Measurements from ENCODE around the gene KLF9.

KLF9 gene

DNA sequence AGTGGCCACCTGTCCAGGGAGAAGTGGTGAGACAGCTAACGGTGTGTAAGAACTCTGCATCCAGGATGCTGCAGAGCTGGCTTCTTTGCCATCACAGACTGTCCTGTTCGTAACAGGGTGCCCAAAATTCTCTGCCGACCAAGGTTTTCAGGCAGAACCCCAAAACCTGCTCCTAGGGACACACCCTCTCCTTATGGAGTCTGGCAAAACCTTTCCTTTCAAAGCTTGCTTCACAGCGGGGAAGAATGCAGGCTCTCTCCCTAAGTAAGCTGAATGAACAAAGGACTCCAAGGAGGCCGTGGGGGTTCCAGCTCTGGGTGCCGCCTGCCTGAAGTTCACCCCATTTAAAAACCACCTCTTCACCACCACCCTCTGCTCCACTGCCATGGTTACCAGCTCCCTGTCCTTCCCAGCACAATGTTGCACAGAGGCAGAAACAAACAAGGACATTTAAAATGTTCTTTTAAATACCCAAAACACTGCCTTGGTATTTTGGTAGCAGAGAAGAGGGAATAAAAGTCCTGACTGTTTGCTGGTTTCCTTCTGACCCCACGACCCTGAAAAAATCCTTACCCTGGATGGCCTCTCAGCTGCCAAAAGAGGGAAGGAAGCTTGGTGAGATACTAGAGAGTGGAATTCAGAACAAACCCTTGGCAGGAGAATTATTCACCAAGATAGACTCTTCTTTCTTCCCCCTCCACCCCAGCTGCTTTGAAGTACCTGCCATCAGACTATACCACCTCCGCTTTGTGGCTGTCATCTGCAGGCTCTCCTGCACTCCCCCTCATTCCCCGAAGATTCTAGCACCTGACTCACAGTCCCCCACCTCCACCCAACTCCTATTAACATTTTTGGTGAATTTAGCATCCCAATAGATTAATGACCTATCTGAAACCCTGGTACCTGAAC, 7.1 kb upstream of the KLF9 start:
- no peak for DNase-seq

GRCh38 chr9:70420441-70421271, 6.2 kb upstream of the KLF9 start:
- peak; percentile 63 to 65 for DNase-seq

DNA sequence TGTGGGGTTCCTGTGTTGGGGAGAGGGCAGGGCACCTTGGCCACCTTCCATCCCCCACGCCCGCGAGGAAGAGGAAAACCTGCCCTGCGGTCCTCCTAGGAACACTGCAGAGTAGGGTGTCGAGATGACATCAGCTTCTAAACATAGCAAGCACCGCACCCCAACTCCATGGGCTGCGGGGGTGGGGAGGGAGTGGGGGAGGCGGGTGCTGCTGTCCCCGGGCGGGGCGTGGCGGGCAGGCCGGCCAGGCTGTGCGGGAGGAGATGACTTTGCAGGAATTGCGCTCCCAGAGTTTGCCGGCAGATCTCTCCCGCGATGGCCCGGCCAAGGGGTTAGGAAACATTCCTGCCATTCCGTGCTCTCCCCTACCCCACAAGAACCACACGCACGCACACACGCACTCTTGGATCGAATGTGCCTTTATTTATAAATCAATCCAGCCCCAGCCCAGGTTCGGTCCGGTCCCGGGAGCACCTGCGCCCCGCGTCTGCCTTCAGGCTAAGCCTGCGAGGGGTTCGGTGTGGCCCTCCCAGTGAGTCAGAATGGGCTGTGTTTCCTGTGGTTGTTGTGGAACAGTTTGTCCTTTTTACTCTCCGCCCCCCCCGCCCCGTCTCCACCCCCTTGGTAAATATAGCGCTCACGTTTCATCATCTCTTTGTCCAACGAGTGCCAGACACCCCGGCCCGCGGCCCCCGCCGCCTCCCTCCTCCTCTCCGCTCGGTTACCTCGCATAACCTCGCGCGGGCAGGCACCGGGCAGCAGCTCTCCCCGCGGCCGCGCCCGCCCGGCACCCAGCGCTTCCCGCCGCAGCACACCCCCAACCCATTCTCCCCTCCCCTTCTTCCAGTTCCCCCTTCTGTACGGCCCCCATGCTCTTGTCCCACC, 5.3 kb upstream of the KLF9 start:
- peak; percentile 75 to 86 for DNase-seq

DNA sequence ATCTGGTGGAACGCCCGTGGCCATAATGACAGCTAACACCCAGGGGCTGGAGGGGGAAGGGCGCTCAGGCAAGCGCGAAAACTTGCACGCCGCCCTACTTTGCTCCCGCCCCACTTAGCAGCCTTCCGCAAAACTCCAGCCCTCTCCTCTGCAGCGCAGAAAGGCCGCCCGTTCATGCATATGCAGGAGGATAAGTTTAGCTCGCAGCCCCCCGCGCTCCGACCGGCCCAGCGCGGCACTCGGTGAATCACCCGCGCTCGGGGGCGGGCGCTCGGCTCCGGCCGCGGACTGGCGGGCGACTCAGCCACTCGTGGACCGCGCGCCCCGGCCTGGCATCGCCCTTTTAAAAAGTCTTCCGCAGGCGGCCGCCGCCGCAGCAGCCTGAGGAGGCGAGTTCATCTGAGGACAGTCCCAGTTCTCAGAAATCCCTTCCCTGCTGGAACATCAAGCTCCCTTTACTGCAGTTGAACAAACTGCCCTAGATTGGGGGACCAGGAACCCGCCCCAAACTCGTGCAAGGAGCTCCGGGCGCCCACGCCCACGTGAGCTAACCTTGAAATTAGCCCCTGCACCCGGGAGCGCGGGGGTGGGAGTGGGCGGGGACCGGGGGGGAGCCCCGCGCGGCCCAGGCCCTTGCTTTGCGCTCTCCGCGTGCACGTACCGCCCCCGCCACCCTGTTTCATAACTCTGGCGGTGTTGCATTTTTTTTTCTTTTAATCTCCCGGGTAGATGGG, 4.5 kb upstream of the KLF9 start:
- DNase-seq = peak; percentile 34 to 67

- DNase-seq = no peak
Observed at GRCh38 chr9:70415476-70415875, 1.0 kb upstream of the KLF9 start.

DNA sequence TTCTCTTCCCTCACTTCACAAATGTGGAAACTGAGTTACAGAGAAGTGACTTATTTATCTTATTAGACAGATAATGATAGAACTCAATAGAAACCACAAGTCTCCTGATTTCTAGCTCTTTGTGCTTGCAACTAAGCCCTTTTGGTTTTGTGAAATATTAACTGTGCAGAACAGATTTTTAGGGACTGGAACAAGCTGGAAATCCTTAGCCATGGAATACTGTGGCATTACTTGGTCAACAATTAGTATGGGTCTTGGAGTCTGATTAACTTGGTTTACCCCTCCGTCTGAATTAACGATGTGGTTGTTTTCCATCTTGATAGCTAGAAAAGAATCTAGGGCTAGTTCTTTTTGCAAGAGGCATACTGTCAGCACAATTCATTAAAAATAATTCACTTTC, 584 bp upstream of the KLF9 start:
- DNase-seq = no peak

- DNase-seq = peak in 1 of 2 experiments; percentile 10
Observed at GRCh38 chr9:70413464-70413798, 1.0 kb downstream of the KLF9 start.

GRCh38 chr9:70412832-70413463, 1.5 kb downstream of the KLF9 start:
- no peak for DNase-seq

GRCh38 chr9:70411930-70412831, 2.3 kb downstream of the KLF9 start:
- DNase-seq = no peak

DNA sequence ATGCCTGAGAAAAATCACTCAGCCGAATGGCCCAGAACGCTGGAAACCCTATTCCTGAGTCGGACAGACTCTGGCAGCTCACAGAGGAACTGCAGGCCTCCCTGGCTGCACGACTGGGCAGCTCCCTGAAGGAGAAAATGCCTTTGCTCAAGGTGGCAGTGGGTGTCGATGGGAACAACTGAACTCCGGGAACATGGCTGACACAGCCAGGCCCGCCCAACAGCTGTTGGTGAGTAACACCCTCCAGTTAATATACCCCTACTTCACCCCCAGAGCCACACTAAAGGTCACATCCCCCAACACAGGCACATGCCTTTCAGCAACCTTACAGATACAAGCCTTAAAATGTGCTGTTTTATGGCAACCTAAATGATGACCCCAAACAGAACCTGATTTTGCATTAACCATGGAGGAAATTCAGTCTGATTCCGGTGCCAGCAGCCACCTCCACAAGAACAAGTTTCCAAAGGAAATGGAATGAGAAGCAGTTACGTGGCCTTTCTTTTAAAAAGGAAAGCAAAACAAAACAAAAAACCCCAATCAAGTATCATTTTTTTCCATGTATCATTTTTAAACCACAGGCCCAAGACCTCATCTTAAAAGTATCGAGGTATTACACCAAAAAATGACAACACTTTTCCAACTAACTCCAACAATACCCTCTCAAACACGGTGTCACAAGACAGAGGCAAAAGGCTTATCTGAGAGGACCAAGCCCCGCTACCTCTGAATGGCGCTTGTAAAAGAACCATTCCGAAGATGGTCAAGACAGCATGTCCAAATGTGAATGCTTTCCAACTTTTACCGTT, 3.1 kb downstream of the KLF9 start:
- no peak for DNase-seq

DNA sequence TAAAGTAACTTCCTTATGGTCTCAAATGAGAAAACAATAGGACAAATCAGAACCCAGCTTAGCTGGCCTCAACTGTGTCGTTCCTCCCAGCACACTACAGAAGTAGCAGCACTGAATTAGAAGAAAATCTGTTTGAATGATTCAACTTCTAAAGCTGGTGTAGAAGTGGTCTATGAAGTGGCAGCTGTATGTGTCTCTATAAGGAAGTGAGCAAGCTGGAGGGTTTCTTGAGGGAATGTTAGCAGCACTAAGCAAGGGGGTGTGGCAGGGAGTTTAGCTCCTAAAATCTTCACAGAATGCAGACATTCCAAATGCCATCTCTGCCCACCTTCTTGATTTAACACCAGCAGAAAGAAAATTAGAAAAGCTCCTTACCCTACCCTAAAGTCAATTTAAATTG, 4.1 kb downstream of the KLF9 start:
- DNase-seq = no peak

DNA sequence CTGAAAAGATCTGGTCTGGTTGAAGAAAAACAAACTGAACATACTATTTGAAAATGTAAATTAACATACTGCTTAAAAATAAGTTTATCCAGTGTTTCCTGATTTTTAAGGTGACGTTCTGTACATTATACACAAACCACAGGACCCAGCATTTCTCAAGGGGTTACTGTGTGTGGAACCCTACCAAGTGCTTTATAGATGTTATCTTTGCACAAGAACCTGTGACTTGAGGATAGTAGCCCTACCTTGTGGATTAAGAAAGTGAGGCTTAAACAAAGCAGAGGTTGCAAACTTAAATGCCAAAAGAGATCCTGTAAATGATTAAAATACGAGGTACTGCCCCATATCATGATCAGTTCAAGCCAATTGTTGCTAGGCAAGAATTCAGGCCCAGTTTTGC, 4.7 kb downstream of the KLF9 start:
- DNase-seq = no peak

GRCh38 chr9:70409280-70409679, 5.2 kb downstream of the KLF9 start:
- no peak for DNase-seq

GRCh38 chr9:70408393-70409040, 5.9 kb downstream of the KLF9 start:
- no peak for DNase-seq

DNA sequence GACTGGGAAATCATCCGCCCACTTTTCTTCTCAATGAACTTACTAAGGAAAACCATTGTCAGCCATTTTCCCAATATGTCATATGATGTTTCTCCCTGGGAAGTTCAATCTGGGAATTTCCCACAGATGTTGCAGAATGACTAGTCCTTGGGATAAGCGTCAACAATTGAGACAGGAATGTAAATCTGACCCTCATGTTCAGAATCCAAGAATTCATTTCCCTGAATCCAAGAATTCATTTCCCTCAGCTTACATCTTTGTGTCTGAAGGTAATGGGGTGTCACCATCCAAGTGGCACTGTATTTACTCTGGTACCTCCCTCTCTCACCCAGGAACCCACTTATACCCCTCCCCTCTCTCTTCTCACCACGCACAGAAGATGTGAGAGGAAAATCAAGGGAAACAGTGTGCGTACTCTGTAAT, 7.4 kb downstream of the KLF9 start:
- no peak for DNase-seq

DNA sequence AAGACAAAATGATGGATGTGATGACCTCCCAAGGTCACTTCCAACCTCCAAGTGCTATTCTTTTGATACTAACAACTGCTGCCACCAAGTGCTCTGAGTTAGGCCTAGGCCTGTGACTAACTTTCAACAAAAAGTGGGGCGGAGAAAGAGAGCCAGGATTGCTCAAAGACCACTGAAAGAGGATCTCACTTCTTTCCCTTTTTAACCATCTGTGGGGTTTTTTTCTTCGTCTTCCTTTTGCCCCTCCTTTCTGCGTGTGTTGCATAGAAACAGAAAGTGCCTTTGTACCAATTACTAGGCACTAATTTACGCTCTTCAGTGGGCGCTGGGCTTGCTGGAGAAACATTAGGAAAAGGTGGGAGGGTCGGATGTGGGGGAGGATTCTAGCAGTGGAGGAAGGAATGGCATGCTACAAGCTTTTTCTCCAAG, 8.0 kb downstream of the KLF9 start:
- no peak for DNase-seq

DNA sequence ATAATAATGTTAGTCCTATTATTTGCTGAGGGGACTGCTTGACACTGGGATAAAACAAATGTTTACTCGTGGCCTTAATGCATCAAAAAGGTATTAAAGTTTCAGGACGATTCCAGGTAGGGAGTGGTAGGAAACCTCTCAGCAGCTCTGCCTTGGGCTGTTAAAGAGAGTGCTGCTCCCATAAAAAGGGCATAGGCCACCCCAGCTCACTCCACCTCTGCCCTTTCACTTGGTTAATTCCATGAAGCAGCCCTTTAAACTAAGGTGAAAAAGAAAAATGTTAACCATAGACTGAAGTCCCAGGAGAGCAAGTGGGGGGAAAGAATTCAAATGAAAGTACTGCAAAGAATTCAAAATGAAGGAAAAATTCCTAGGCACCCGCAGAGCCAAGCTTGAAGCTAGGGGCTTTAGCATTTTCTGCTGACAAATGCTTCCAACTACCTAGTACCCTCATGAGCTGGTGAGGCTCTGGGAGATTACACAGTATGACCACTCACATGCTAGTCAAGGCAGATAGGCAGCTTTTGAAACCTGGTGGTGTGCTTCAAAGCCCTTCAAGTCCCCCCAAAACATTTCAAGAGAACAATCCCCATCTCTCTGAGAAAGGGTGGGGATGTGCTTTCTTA, 8.5 kb downstream of the KLF9 start:
- DNase-seq = no peak

- no peak for DNase-seq
Observed at GRCh38 chr9:70404261-70404660, 10.2 kb downstream of the KLF9 start.

DNA sequence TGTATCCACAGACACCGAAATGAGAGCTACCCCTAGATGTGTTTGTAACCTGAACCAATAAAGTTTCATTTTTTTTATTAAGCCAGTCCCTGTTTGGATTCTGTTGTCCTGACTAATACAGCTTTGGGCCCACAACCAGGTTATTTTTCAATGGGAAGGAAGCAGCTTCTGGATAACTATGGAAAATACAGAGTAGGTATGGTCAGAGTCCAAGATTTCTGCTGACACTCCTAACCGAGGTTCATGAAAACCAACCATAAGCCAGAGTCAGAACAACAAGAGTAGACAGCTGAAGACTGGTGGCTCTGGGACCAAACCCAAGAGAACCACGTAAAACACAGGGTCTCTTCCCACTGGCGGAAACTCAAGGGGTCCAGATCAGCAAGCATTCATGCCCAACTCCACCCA, 10.8 kb downstream of the KLF9 start:
- no peak for DNase-seq
